Smooth muscle cell (in vitro differentiated cells): Measurements from ENCODE around the gene GMPPA. TPM values are rescaled to one million over a fixed set of nuclear protein-coding genes. Genes with fewer than 3 reads are reported as not detected.

Experiments used
- DNase-seq: peaks from one replicate; lab custom pipeline; 2025; ENCODE audit not compliant: unreplicated experiment; lab: John Stamatoyannopoulos, UW
- H2AFZ ChIP-seq: fragments of 200-600 bp; sonication (generic); 2 replicates; pipeline ENCODE4 v1.6.0; 2016; ENCODE audit warnings: antibody characterized with exemption, low read depth, mild to moderate bottlenecking
- H3F3A ChIP-seq: fragments of 200-600 bp; sonication (generic); 2 replicates; pipeline ENCODE4 v1.6.0; 2017; ENCODE audit warnings: antibody characterized with exemption, low read depth
- H3K27ac ChIP-seq: fragments of 200-600 bp; sonication (generic); 2 replicates; pipeline ENCODE4 v1.5.1; 2016; ENCODE audit warnings: low read depth, mild to moderate bottlenecking
- H3K27me3 ChIP-seq: fragments of 200-600 bp; sonication (generic); 2 replicates; pipeline ENCODE4 v1.6.1; 2016; ENCODE audit warnings: low read depth, mild to moderate bottlenecking
- H3K36me3 ChIP-seq: fragments of 200-600 bp; sonication (generic); 2 replicates; pipeline ENCODE4 v1.5.1; 2016; ENCODE audit warnings: low read depth
- H3K4me1 ChIP-seq: fragments of 200-600 bp; sonication (generic); 2 replicates; pipeline ENCODE4 v1.5.1; 2016; ENCODE audit warnings: low read depth
- H3K4me2 ChIP-seq: fragments of 200-600 bp; sonication (generic); 2 replicates; pipeline ENCODE4 v1.6.0; 2016; ENCODE audit warnings: mild to moderate bottlenecking
- H3K4me3 ChIP-seq: fragments of 200-600 bp; sonication (generic); 2 replicates; pipeline ENCODE4 v1.5.1; 2016; ENCODE audit warnings: mild to moderate bottlenecking
- H3K79me2 ChIP-seq: fragments of 200-600 bp; sonication (generic); 2 replicates; pipeline ENCODE4 v1.6.0; 2016; ENCODE audit warnings: low read depth, mild to moderate bottlenecking
- H3K9ac ChIP-seq: fragments of 200-600 bp; sonication (generic); 2 replicates; pipeline ENCODE4 v1.6.0; 2016; ENCODE audit warnings: low read depth
- H3K9me3 ChIP-seq: fragments of 200-600 bp; sonication (generic); replicated peaks from 2 replicates; pipeline ENCODE4 v1.5.1; 2016; ENCODE audit warnings: low read depth
- H4K20me1 ChIP-seq: fragments of 200-600 bp; sonication (generic); 2 replicates; pipeline ENCODE4 v1.6.0; 2016; ENCODE audit warnings: low read depth
- CTCF ChIP-seq: fragments of 200-600 bp; sonication (generic); IDR thresholded peaks from 2 replicates; pipeline ENCODE4 v1.5.1; 2017; ENCODE audit warnings: borderline replicate concordance, mild to moderate bottlenecking, antibody characterized with exemption; ENCODE audit not compliant: insufficient read depth, poor library complexity, severe bottlenecking
- WGBS: methylation state at CpG from one replicate; pipeline ENCODE4 v1.1.7; 2016; ENCODE audit warnings: low lambda C conversion rate; 5-methylcytosine and 5-hydroxymethylcytosine counted together
- polyA plus RNA-seq: library from polyadenylated mRNA; unstranded; fragments of >200 nt; fragmentation: Nextera tagmentation; extraction: Ambion mirVana; gene quantifications from 2 replicates; pipeline ENCODE4 v1.2.1, GENCODE V29; 2016
- total RNA-seq: library from RNA; depleted of rRNA; stranded (reverse); fragments of >200 nt; gene quantifications from 2 replicates; pipeline ENCODE4 v1.2.3, GENCODE V29; 2014

GMPPA gene
- total and polyA plus RNA-seq, 2 experiments from 2014 or later, result 59.3 to 81.7 TPM

GRCh38 chr2:219490600-219491130 lies 8.0 kb upstream of the GMPPA start:
- DNase-seq, result no peak
- H3K36me3 ChIP-seq, result no peaks in the 10 kb centered on the region
- no peak overlapping the region for H3K27ac ChIP-seq
- no peak for TF ChIP-seq CTCF
- WGBS, result 96% methylated on average over 10 of the region's 10 CpGs
- no peak overlapping the region for H2AFZ ChIP-seq
- peaks cover 10% of the 10 kb centered on the region for H3K4me1 ChIP-seq
- H3K9ac ChIP-seq, result no peak overlapping the region
- H3K4me2 ChIP-seq, result no peak overlapping the region
- H3K4me3 ChIP-seq, result no peak overlapping the region
- no peaks in the 10 kb centered on the region for H3K9me3 ChIP-seq
- peaks cover 17% of the 10 kb centered on the region for H3K27me3 ChIP-seq
- H4K20me1 ChIP-seq, result no peaks in the 10 kb centered on the region
- no peaks in the 10 kb centered on the region for H3F3A ChIP-seq
- H3K79me2 ChIP-seq, result no peaks in the 10 kb centered on the region

- H2AFZ ChIP-seq, result no peak overlapping the region
- no peak overlapping the region for H3K27ac ChIP-seq
- H3K36me3 ChIP-seq, result no peaks in the 10 kb centered on the region
- no peak overlapping the region for H3K4me3 ChIP-seq
- H3F3A ChIP-seq, result no peaks in the 10 kb centered on the region
- no peaks in the 10 kb centered on the region for H3K9me3 ChIP-seq
- WGBS, result 97% methylated on average over 14 of the region's 14 CpGs
- no peaks in the 10 kb centered on the region for H4K20me1 ChIP-seq
- H3K4me2 ChIP-seq, result no peak overlapping the region
- H3K4me1 ChIP-seq, result peaks cover 7% of the 10 kb centered on the region
- H3K79me2 ChIP-seq, result no peaks in the 10 kb centered on the region
- no peak overlapping the region for H3K9ac ChIP-seq
- DNase-seq, result no peak
- TF ChIP-seq CTCF, result no peak
- H3K27me3 ChIP-seq, result peaks cover 15% of the 10 kb centered on the region
Measured at GRCh38 chr2:219491278-219491963, 7.3 kb upstream of the GMPPA start.

- no peak for DNase-seq
- H3K27ac ChIP-seq, result no peak overlapping the region
- no peak overlapping the region for H3K4me2 ChIP-seq
- no peaks in the 10 kb centered on the region for H4K20me1 ChIP-seq
- 58% methylated on average over 20 of the region's 20 CpGs for WGBS
- H2AFZ ChIP-seq, result no peak overlapping the region
- no peaks in the 10 kb centered on the region for H3K36me3 ChIP-seq
- no peaks in the 10 kb centered on the region for H3K4me1 ChIP-seq
- no peak overlapping the region for H3K9ac ChIP-seq
- no peak for TF ChIP-seq CTCF
- no peak overlapping the region for H3K4me3 ChIP-seq
- H3K79me2 ChIP-seq, result no peaks in the 10 kb centered on the region
- peaks cover 18% of the 10 kb centered on the region for H3K27me3 ChIP-seq
- H3K9me3 ChIP-seq, result no peaks in the 10 kb centered on the region
- no peaks in the 10 kb centered on the region for H3F3A ChIP-seq
Measured at GRCh38 chr2:219492575-219492974, 6.1 kb upstream of the GMPPA start.

GRCh38 chr2:219493086-219493485 lies 5.6 kb upstream of the GMPPA start:
- no peaks in the 10 kb centered on the region for H3K9me3 ChIP-seq
- H3K4me3 ChIP-seq, result no peak overlapping the region
- no peak for DNase-seq
- no peaks in the 10 kb centered on the region for H3K36me3 ChIP-seq
- peaks cover 20% of the 10 kb centered on the region for H3K27me3 ChIP-seq
- no peak overlapping the region for H3K27ac ChIP-seq
- no peak overlapping the region for H3K4me2 ChIP-seq
- no peak overlapping the region for H2AFZ ChIP-seq
- no peaks in the 10 kb centered on the region for H3K4me1 ChIP-seq
- no peak for TF ChIP-seq CTCF
- no peaks in the 10 kb centered on the region for H3F3A ChIP-seq
- H3K79me2 ChIP-seq, result no peaks in the 10 kb centered on the region
- H4K20me1 ChIP-seq, result no peaks in the 10 kb centered on the region
- WGBS, result 94% methylated on average over 5 of the region's 5 CpGs
- H3K9ac ChIP-seq, result no peak overlapping the region
